AG09309 (cell line): ENCODE data around the gene PPP1R15A.

Source experiments
- DNase-seq: peaks from one replicate; pipeline ENCODE4 v3.0.0-alpha.2; 2010; ENCODE audit warnings: low read depth
- H3K4me3 ChIP-seq: 2 replicates; pipeline ENCODE4 v1.5.1; 2011; ENCODE audit warnings: mild to moderate bottlenecking, low read depth, low read length, moderate library complexity; ENCODE audit not compliant: control insufficient read depth
- TF ChIP-seq, protein P1 (sequence below): IDR thresholded peaks from 2 replicates; pipeline ENCODE4 v1.5.1; 2011; ENCODE audit warnings: mild to moderate bottlenecking, low read depth, low read length, inconsistent platforms; ENCODE audit not compliant: insufficient read depth, control insufficient read depth; ENCODE audit errors: missing control alignments

The PPP1R15A gene

GRCh38 chr19:48858984-48859710, 13.1 kb upstream of the PPP1R15A start:
- no peak for DNase-seq
- TF ChIP-seq, protein P1, sequence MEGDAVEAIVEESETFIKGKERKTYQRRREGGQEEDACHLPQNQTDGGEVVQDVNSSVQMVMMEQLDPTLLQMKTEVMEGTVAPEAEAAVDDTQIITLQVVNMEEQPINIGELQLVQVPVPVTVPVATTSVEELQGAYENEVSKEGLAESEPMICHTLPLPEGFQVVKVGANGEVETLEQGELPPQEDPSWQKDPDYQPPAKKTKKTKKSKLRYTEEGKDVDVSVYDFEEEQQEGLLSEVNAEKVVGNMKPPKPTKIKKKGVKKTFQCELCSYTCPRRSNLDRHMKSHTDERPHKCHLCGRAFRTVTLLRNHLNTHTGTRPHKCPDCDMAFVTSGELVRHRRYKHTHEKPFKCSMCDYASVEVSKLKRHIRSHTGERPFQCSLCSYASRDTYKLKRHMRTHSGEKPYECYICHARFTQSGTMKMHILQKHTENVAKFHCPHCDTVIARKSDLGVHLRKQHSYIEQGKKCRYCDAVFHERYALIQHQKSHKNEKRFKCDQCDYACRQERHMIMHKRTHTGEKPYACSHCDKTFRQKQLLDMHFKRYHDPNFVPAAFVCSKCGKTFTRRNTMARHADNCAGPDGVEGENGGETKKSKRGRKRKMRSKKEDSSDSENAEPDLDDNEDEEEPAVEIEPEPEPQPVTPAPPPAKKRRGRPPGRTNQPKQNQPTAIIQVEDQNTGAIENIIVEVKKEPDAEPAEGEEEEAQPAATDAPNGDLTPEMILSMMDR: no peak
- no peak overlapping the region for H3K4me3 ChIP-seq

GRCh38 chr19:48859711-48860572, 12.3 kb upstream of the PPP1R15A start:
- no peak for DNase-seq
- H3K4me3 ChIP-seq: no peak overlapping the region
- TF ChIP-seq, protein P1: no peak

DNA sequence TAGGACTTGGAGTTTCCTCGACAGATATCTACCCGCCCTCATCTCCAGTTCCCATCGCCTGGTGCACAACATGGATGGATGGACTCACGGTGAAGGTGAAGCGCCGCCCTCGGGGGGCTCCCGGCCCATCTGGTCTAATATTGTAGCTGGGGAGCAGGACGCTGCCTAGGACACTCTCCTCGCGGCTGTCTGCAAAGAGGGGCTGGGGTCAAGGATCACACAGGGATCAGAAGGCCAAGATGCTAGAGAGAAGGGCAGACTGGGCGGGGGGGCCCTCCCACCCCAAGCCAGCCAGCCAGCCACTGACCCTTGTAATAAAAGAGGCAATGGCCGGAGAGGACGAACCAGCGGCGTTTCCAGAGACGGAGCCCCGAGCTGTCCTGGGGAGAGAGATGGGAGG, 10.9 kb upstream of the PPP1R15A start:
- TF ChIP-seq, protein P1: no peak

GRCh38 chr19:48862827-48863226, 9.4 kb upstream of the PPP1R15A start:
- no peak overlapping the region for H3K4me3 ChIP-seq
- TF ChIP-seq, protein P1: no peak
- DNase-seq: no peak

More for the DNA sequence above, 10.9 kb upstream of the PPP1R15A start:
- no peak overlapping the region for H3K4me3 ChIP-seq
- DNase-seq: no peak

GRCh38 chr19:48866692-48867091, 5.5 kb upstream of the PPP1R15A start:
- no peak for DNase-seq
- TF ChIP-seq, protein P1: no peak
- H3K4me3 ChIP-seq: no peak overlapping the region

DNA sequence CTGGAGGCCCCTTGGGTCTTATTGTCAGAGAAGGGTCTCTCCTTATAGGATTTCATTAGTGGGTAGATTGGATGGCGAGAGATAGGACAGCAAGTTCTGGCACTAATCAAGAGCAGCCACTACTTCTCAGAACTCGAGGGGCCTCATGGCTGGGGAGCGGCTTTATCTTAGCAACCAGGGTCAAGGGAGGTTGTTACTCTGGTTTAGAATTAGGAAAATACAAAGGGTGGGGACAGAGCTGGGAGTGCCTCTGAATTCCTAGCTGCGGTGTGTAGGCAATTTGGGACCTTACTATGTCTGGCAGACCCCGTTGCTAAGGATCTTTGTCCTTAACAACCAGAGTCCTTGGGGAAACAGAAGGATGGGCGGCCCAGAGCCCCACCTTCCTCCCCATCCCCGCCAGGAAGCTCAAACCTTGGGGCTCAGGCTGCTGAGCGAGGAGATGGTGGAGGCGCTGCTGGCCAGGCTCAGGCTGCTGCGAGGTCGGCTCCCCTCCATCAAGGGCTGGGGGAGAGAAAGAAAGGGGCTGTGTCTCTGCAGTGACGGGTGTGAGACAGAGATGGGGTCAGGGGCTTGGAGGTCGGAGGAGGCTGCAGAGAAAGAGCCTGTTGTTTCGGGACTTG, 5.0 kb upstream of the PPP1R15A start:
- H3K4me3 ChIP-seq: peak overlapping the region; percentile 52
- TF ChIP-seq, protein P1: no peak
- DNase-seq: no peak
